ENCODE measurements around the gene CABLES1. TPM values are rescaled to one million over a fixed set of nuclear protein-coding genes. Genes with fewer than 3 reads are reported as not detected.

Gene CABLES1
- polyA plus RNA-seq, 1 experiment: 5.4 TPM

- no peak overlapping the region for H3K4me3 ChIP-seq (ENCODE audit: low read depth, low read length)
- CTCF ChIA-PET: interaction anchor here (0.7 to 1.7 kb wide), 3 partner anchors 13 to 167 kb away, joined by 3 read pairs; no protein-coding TSS in a partner anchor
- H3K27me3 ChIP-seq (ENCODE audit: control insufficient read depth, insufficient read depth, low read length): no peaks in the 10 kb centered on the region
- H3K36me3 ChIP-seq (ENCODE audit: control insufficient read depth, insufficient read depth, low read length): no peaks in the 10 kb centered on the region
- TF ChIP-seq, protein P1, sequence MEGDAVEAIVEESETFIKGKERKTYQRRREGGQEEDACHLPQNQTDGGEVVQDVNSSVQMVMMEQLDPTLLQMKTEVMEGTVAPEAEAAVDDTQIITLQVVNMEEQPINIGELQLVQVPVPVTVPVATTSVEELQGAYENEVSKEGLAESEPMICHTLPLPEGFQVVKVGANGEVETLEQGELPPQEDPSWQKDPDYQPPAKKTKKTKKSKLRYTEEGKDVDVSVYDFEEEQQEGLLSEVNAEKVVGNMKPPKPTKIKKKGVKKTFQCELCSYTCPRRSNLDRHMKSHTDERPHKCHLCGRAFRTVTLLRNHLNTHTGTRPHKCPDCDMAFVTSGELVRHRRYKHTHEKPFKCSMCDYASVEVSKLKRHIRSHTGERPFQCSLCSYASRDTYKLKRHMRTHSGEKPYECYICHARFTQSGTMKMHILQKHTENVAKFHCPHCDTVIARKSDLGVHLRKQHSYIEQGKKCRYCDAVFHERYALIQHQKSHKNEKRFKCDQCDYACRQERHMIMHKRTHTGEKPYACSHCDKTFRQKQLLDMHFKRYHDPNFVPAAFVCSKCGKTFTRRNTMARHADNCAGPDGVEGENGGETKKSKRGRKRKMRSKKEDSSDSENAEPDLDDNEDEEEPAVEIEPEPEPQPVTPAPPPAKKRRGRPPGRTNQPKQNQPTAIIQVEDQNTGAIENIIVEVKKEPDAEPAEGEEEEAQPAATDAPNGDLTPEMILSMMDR (IDR thresholded peaks at IDR 0.05; ENCODE audit: insufficient read depth, low read depth, low read length): no peak
- POLR2A ChIA-PET: no interaction called here
- DNase-seq (ENCODE audit: low read depth): no peak
These were observed 76.9 kb downstream of the CABLES1 start for GRCh38 chr18:23212161-23212560.

- POLR2A ChIA-PET: no interaction called here
These were observed 77.9 kb downstream of the CABLES1 start for GRCh38 chr18:23213200-23213599.

DNA sequence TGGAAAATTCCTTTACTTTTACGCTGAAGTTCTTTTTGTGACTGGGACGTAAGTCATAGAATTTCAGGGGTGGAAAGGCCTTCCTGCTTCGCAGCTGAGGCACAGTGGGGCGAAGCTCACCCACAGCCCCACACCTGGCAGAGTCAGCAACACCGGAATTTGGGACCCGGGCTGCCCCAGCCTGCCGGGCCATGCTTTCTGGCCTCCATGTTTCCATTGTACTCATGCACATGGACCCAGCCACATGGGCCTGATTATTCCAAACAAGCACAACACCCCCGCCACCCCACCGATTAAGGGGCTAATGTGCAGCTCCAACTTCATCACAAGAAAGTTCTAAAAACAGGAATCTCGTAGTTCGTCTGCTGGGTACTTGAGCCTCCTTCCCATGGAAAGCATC, 82.5 kb downstream of the CABLES1 start:
- ChIA-PET CTCF (interaction anchor here (0.5 kb wide), 1 partner anchor 201 kb away, joined by 3 read pairs; no protein-coding TSS in a partner anchor), POLR2A (no interaction called here)
- no peak for DNase-seq (ENCODE audit: low read depth)
- Histone ChIP-seq H3K36me3 (ENCODE audit: control insufficient read depth, insufficient read depth, low read length) (no peaks in the 10 kb centered on the region), H3K4me3 (ENCODE audit: low read depth, low read length) (no peak overlapping the region), H3K27me3 (ENCODE audit: control insufficient read depth, insufficient read depth, low read length) (no peaks in the 10 kb centered on the region)
- TF ChIP-seq, protein P1 (IDR thresholded peaks at IDR 0.05; ENCODE audit: insufficient read depth, low read depth, low read length): no peak

More at GRCh38 chr18:23213200-23213599, 77.9 kb downstream of the CABLES1 start:
- TF ChIP-seq, protein P1 (IDR thresholded peaks at IDR 0.05; ENCODE audit: insufficient read depth, low read depth, low read length): no peak
- Histone ChIP-seq H3K36me3 (ENCODE audit: control insufficient read depth, insufficient read depth, low read length) (no peaks in the 10 kb centered on the region), H3K27me3 (ENCODE audit: control insufficient read depth, insufficient read depth, low read length) (no peaks in the 10 kb centered on the region), H3K4me3 (ENCODE audit: low read depth, low read length) (no peak overlapping the region)
- CTCF ChIA-PET: interaction anchor here (0.8 to 1.6 kb wide), 2 partner anchors 13 to 82 kb away, joined by 3 to 4 read pairs; no protein-coding TSS in a partner anchor
- no peak for DNase-seq (ENCODE audit: low read depth)

DNA sequence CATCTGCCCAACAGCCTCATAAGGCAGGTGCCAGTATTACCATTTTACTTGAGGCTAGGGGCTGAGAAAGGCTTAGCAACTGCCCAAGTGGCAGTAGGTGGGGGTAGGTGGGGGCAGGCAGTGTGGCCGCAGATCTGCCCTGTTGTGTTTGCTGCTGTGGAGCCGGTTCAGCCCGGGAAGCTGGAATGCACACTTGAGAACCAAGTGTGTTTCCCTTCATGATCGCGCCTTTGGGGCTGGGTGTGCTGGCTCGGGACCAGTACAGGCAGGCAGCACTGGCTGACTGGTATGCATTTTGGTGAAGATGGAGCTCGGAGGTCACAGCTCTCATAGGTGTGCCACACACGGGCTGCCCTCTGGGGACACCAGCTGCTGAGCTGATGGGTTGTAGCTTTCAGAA, 85.1 kb downstream of the CABLES1 start:
- TF ChIP-seq, protein P1 (IDR thresholded peaks at IDR 0.05; ENCODE audit: insufficient read depth, low read depth, low read length): no peak
- ChIA-PET POLR2A (no interaction called here), CTCF (interaction anchor here (0.6 kb wide), 1 partner anchor 33 kb away, joined by 3 read pairs; no protein-coding TSS in a partner anchor)
- no peak for DNase-seq (ENCODE audit: low read depth)
- Histone ChIP-seq H3K4me3 (ENCODE audit: low read depth, low read length) (no peak overlapping the region), H3K36me3 (ENCODE audit: control insufficient read depth, insufficient read depth, low read length) (no peaks in the 10 kb centered on the region), H3K27me3 (ENCODE audit: control insufficient read depth, insufficient read depth, low read length) (no peaks in the 10 kb centered on the region)

GRCh38 chr18:23223641-23224040, 88.4 kb downstream of the CABLES1 start:
- no peaks in the 10 kb centered on the region for H3K36me3 ChIP-seq (ENCODE audit: control insufficient read depth, insufficient read depth, low read length)
- DNase-seq (ENCODE audit: low read depth): no peak
- H3K4me3 ChIP-seq (ENCODE audit: low read depth, low read length): no peak overlapping the region
- no peaks in the 10 kb centered on the region for H3K27me3 ChIP-seq (ENCODE audit: control insufficient read depth, insufficient read depth, low read length)
- ChIA-PET CTCF (interaction anchor here (0.5 to 1.5 kb wide), 4 partner anchors 92 to 1870 kb away, joined by 3 to 5 read pairs (median 4); no protein-coding TSS in a partner anchor), POLR2A (no interaction called here)
- TF ChIP-seq, protein P1 (IDR thresholded peaks at IDR 0.05; ENCODE audit: insufficient read depth, low read depth, low read length): no peak
